GM21390 (cell line): ENCODE results near the gene ACTL10.

Experiments
- ATAC-seq: cut with Tn5 transposase; IDR thresholded peaks from one replicate; pipeline ENCODE4 v1.9.1; 2021; ENCODE audit not compliant: unreplicated experiment

Gene ACTL10

DNA sequence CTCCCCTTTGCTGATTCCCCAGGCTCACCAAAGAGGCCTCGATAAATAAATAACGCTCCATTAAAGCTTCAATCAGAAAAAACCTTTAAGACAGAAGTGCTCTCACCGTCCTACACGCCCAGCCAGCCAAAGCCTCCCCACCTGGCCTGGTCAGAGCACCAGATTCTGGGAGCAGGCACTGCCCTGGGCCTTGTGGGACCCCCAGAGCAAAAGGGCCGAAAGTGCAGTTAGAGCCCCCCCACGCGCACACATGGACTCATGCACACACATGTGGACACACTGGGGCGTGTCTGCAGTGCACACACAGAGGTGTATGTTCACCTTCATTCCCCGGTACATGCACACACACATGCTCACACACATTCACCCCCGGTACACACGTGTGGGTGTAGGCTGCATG is 9.4 kb downstream of the ACTL10 start:
- no peak for ATAC-seq

- ATAC-seq = no peak
These were observed 10.2 kb downstream of the ACTL10 start for GRCh38 chr20:33676652-33677645.

GRCh38 chr20:33677991-33678702 is 11.4 kb downstream of the ACTL10 start:
- ATAC-seq = no peak

DNA sequence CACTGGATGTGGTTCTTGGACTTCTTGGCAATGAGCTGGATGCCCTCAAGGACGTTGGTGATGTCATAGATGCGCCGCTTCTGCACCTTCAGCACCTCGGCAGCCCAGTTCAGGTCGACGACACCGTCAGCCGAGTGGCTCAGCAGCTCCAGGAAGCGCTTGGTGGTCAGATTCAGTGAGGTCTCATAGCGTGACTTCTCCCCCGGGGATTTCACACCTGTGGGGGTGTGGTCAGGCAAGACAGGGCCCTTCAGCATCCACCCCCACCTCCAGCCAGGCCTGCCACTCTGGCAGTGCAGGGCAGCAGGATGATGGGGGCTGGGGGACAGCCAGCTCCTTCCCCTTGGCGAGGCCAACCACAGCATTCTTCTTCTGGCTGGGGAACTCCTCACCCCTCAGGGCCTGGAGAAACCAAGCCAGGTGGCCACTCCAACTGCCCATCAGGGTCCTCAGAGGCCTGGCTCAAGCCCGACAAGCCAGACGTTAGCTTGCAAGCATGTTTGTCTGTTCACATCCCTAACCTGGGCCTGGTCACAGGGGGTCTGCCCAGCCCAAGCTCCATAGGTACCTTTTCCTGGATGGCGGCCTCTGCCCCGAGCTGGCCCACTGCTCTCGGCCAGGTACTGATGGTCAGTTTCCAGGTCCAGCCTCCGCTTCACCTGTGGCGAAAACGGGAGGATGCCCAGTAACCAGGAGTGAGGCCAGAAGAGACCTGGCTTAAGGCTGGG is 13.2 kb downstream of the ACTL10 start:
- no peak for ATAC-seq

GRCh38 chr20:33680686-33681085 is 13.9 kb downstream of the ACTL10 start:
- no peak for ATAC-seq

DNA sequence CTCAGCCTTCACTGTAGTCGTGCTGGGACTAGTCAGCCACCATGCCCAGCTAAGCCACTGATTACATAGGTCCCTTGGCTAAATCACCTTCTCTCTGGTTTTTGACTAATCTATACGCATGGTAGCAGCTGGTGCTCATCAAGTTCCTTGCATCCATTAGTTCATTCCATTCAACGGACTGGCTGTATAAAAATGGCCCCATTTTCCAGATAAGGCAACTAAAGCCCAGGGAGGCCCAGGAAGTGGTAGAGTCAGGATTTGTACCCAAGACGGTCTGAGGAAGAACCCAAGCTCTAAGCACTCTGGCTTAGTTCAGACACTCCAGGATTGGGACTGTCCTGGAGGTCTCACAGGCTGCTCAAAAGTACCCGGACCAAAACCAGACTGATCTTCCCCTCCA is 14.5 kb downstream of the ACTL10 start:
- ATAC-seq = no peak

GRCh38 chr20:33681728-33682353 is 15.1 kb downstream of the ACTL10 start:
- no peak for ATAC-seq

DNA sequence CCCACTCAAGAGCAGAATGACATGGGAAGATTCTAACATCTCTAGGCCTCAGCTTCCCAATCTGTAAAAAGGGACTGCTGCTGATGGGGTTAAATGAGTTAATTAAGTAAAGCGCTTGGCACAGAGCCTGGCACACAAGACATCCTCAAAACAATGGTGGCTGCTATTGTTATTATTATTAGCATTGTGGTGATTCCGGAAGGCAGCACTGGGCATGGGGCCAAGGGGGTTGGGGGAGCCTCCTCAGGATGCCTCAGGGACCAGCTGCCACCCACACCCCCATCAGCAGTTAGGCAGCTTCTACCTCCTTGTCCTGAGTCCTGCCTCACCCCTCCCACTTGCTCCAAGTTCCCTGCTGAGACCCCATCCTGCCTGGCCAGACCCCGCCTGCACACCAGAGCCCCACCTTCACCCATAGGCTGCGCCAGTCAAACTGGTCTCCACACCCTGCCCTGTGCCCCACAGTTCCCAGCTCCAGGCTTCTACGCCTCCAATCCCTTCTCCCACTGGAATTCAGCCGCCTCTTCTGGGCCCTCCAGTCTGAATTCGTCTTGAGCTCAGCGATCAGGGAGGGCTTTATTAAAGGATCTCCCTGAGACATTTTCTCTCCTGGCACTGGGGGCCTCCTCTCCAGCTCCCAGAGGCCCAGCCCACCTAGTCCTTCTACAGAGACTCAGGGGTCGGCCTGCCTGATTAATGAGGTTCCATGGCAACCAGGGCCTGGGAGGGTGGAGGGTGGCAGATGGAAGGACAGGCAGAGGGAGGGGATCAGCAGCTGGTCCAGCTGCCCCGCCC is 18.0 kb downstream of the ACTL10 start:
- no peak for ATAC-seq

DNA sequence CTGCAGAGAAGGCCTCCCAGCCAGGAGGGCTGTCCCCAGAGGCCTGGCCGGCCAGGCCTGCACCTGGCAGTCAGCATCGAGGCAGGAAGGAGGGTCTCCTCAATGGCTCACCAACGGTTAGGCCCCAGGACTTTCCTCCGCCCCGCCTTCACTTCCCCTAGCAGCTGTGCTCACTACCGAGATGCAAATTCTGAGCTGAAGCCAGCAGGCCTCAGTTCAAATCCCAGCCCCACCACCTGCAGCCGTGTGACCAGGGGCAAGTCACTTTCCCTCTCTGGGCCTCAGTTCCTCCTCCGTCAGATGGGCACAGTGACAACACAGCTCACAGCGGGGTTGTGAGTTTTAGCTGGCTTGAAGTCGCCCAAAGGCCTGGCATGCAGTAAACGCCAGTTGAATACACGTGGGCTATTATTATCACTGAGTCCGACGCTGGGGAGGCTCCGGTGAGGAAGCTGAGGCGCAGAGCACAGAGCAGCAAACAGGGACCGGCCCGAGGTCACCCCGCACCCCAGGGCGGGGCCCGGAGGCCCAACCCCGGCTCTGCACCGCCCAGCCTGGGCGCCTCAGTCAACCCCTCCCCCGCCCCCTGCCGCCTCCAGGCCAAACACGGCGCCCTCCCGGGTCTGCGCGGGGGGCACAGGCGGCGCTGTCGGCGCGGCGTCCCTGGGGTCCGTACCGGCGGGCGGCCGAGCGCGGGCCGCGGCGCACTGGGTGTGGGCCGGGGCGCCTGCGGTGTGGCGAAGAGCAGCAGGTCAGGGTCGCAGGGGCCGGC is 18.8 kb downstream of the ACTL10 start:
- peak; percentile 43 for ATAC-seq

GRCh38 chr20:33686100-33686983 is 19.6 kb downstream of the ACTL10 start, which contains the start of gene E2F1:
Gene E2F1, minus strand, starts transcription at chr20:33686385. Its CDS starts 121 bp downstream, at chr20:33686264.
- peak; percentile 75 for ATAC-seq

DNA sequence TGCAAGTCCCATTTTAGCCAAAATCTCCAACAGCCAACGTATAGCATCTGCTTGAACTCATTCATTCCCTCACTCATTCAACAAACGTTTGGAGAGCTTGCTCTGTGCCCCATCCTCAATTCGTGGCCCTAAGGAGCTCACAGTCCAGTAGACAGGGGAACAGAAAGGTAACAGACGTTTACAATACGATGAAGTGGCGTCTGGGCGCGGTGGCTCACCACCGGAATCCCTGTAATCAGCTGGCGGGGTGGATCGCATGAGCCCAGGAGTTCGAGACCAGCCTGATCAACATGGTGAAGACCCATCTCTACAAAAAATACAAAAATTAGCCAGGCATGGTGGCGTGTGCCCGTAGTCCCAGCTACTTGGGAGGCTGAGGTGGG is 20.2 kb downstream of the ACTL10 start:
- no peak for ATAC-seq

- no peak for ATAC-seq
These were observed 20.7 kb downstream of the ACTL10 start for GRCh38 chr20:33687370-33687915.

DNA sequence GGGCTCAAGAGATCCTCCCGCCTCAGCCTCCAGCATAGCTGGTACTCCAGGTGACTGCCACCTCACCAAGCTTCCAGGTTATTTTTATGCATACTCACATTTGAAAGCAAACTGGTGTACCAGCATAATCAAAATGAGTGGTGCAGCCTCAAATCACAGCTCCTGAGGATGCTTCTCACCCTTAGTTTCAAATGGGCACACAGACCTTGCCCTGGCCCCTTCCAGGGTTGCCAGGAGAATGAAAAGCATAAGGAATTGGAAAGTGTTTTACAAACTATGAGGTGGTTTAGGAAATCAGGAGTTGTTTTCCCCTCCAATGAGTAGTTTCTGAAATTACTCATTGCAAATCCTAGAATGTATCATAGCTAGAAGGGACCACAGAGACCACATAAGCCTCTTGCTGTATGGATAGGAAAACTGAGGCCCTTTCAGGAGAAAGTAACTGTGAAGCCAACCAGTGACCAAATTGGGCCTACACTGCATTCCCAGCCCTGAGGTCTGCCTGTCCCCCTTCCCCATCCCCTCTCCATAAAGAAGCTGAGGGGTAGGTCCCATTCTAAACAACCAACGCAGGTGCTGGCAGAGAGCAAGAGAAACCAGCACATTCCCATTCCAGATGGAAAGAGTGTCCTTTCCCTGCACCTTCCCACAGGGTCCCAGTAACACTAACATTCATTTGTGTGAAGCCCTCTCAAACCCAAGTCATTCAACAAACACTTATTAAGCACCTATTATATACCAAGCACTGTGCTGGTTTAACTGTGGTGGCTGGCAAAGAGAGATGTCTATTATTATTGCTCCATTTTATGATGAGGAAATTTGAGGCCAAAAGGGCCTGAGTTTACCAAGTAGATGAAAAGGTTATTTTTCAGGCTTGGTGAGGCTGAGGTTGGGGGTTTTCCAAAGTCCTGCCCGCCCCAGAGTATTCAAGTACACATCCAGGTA is 21.5 kb downstream of the ACTL10 start:
- ATAC-seq = no peak

- no peak for ATAC-seq
These were observed 22.2 kb downstream of the ACTL10 start for GRCh38 chr20:33688938-33689424.

GRCh38 chr20:33689493-33689892 is 22.8 kb downstream of the ACTL10 start:
- no peak for ATAC-seq

- ATAC-seq = no peak
These were observed 23.2 kb downstream of the ACTL10 start for GRCh38 chr20:33689973-33690372.

DNA sequence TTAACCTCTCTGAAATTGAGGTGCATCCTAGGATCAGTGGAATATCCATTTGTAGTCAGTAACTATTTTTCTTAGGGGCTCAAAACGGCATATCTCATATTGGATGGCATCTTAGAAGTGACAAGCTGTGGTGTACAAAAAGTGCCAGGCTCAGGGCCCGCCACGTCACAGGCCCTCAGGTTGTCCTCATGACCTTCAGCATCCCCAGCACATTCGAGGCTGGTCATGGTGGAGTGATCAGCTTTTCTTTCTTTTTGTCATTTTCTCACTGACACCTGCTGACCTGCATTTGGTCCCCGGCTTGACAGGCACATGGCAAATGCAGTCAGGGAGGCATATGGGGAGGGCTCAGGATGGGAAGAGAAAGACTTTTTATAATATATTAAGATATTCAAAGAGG is 26.5 kb downstream of the ACTL10 start:
- no peak for ATAC-seq
